Left ventricle myocardium superior (tissue), 1 donor: ENCODE measurements around the gene PPP2R2C. TPM values are rescaled to one million over a fixed set of nuclear protein-coding genes. Genes with fewer than 3 reads are reported as not detected.

ENCODE experiments used
- ATAC-seq: fragments of 200-7000 bp; cut with Tn5 transposase; one replicate; pipeline ENCODE4 v1.9.1; 2020; ENCODE audit warnings: mild to moderate bottlenecking, moderate library complexity
- DNase-seq: peaks from one replicate; pipeline ENCODE4 v3.0.0-alpha.2; 2020
- intact Hi-C: fragments of 100-400 bp; cut with micrococcal nuclease; formaldehyde crosslinking; loops from one replicate; pipeline ENCODE4 v1.11.0; 2022
- total RNA-seq: library from RNA; stranded (reverse); fragmentation: NEBNext Ultra II Directional; extraction: Animal tissue kit (Norgen Biotek cat#: 25700); gene quantifications from one replicate; pipeline ENCODE4 v1.2.1, GENCODE V29; 2021
- donor health status: DM: no; HTN: yes; CAD: no; lungs with severe emphysema.

The PPP2R2C gene
- total RNA-seq, 1 donor from 2014 or later, result 8.6 TPM

GRCh38 chr4:6391852-6392188 is 80.6 kb downstream of the PPP2R2C start:
- ATAC-seq (no peak), DNase-seq (no peak)
- intact Hi-C loops, result no loop called here

DNA sequence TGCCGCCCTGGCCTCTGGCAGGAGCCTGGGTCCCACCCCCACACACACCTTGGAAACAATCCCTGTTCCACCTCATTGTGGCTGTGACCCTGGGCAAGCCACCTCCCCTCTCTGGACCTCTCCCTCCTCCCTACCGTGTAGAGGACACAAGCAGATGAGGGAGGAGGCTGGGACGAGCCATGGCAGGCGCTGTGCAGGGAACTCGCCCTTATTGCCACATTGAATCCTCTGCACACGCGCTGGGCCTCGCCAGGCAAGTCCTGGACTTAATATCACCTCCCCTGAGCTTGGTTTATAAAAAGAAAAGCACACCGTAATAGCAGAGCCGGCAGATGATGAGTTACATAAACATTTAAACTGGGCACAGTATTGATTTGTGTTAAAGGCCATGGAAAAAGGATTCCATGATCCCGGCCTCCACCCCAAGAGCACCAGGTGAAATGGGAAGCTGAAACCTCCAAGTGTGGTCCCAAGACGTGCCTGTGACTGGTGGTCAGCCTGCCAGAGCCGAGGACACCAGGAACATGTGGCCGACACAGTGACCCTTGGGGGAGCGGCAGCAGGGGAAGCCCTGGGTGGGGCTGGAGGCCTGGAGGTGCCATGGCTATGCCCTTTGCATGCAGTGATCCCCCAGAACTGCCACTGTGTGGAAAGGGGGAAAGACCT is 81.1 kb downstream of the PPP2R2C start:
- DNase-seq (peak; percentile 30), ATAC-seq (peak; percentile 46)
- intact Hi-C loops, result no loop called here

GRCh38 chr4:6390356-6390755 is 82.1 kb downstream of the PPP2R2C start:
- ATAC-seq (peak; percentile 92), DNase-seq (peak; percentile 79)
- intact Hi-C loops, result no loop called here

- ATAC-seq (no peak), DNase-seq (peak; percentile 7)
- intact Hi-C loops, result no loop called here
These were observed 83.1 kb downstream of the PPP2R2C start for GRCh38 chr4:6389142-6389825.

DNA sequence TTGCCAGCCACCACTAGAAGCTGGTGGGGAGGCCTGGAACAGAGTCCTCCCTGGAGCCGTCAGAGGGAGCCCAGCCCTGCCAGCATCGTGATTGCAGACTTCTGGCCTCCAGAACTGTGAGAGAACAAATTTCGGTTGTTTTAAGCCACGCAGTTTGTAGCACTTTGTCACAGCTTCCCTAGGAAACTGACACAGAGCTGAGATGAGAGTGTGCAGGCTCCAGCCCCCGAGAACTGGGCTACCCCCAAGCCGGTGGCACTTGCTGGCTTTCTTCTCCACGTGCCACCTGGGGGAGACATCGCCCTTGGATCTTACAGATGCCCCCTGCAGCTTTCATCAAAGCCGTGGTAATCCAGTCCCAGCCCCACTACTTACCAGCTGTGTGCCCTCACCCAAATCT is 83.7 kb downstream of the PPP2R2C start:
- intact Hi-C loops, result no loop called here
- no peak for ATAC-seq
- DNase-seq, result peak; percentile 18

DNA sequence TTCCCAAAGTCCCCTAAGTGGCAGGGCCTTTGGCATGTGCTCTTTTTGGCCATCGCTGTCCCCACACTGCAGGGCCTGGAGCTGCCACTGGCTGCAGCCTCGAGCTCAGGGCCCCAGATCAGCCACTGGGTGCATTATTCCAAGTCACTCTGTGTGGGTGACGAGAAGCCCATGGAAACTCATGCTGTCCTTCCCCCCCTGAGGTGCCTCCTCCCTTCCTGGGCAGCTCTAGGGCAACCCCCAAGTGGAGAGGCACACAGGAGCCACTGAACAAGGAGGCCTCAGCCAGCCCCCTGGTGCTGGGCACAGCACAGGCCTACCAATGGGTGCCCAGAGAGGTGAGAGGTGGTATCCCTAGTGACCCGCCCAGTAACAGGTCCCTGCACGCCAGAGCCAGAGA is 84.5 kb downstream of the PPP2R2C start:
- no peak for ATAC-seq

GRCh38 chr4:6386091-6386490 is 86.3 kb downstream of the PPP2R2C start:
- DNase-seq (peak; percentile 56), ATAC-seq (peak; percentile 51)

More for the DNA sequence above, 84.5 kb downstream of the PPP2R2C start:
- intact Hi-C loops, result no loop called here
- peak; percentile 3 for DNase-seq

DNA sequence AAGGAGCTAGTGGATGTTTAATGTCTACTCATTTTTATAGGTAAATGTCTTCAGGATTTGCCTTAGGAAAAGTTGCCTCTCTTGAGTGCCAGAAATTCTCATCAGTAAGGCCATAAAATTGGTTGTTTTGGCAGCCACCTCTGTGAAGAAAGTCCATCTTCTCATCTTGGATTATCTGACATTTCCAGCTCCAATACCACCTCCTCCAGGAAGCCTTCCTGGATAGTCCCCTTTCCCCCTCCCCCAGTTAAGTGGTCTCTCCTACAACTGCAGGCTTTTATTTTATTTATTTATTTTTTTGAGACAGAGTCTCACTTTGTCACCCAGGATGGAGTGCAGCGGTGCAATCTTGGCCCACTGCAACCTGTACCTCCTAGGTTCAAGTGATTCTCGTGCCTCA is 87.1 kb downstream of the PPP2R2C start:
- no peak for DNase-seq
- intact Hi-C loops, result no loop called here
- no peak for ATAC-seq

More at GRCh38 chr4:6386091-6386490, 86.3 kb downstream of the PPP2R2C start:
- intact Hi-C loops, result no loop called here

DNA sequence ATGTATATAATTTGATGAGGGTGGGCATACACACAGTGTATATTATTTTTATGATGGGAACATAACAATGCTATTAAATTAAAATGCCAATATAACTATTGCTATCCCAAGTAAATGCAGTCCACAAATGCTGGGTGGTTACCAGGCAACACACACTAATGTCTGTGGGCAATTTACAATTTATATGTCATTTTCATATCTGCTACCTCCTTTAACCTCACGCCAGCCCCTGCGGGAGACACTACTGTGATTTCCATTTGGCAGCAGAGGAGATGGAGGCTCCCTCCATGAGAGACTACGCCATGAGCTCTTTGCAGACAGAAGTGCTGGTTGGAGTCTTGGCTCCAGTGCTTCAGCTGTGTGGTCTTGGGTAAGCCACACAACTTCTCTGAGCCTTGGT is 87.9 kb downstream of the PPP2R2C start:
- ATAC-seq (no peak), DNase-seq (peak; percentile 6)
- intact Hi-C loops, result no loop called here

GRCh38 chr4:6383929-6384328 is 88.5 kb downstream of the PPP2R2C start:
- intact Hi-C loops, result no loop called here
- DNase-seq (peak; percentile 14), ATAC-seq (no peak)

- intact Hi-C loops, result no loop called here
- DNase-seq (peak; percentile 10), ATAC-seq (no peak)
These were observed 89.4 kb downstream of the PPP2R2C start for GRCh38 chr4:6383009-6383404.

DNA sequence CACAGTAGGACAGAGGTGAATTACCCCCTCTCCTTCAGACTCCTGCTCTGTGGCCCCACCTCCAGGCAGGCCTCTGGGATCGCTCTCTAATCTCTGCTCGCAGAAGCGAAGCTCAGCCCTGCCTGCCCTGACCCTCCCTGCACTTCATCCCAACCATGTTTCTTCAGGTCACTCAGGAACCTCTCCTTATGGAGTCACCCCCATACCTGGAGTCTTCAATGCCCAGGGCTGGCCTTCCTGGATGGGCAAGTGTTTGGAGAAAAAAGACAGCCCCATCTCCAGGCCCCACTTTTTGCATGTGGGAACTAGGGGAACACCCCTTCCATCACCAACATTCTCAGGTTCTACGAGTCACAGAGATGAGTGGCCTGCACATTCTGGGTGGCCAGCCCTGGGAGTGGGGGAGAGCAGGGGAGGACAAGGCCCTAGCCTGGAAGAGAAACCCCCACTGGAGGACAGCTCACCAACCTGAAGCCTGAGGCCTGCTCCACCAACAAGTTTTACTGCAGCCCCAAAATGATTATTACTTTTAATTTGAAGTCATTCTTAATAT is 90.8 kb downstream of the PPP2R2C start:
- intact Hi-C loops, result no loop called here
- no peak for ATAC-seq
- DNase-seq, result peak; percentile 11

GRCh38 chr4:6380746-6381410 is 91.5 kb downstream of the PPP2R2C start:
- intact Hi-C loops, result no loop called here
- DNase-seq (peak; percentile 7), ATAC-seq (no peak)

DNA sequence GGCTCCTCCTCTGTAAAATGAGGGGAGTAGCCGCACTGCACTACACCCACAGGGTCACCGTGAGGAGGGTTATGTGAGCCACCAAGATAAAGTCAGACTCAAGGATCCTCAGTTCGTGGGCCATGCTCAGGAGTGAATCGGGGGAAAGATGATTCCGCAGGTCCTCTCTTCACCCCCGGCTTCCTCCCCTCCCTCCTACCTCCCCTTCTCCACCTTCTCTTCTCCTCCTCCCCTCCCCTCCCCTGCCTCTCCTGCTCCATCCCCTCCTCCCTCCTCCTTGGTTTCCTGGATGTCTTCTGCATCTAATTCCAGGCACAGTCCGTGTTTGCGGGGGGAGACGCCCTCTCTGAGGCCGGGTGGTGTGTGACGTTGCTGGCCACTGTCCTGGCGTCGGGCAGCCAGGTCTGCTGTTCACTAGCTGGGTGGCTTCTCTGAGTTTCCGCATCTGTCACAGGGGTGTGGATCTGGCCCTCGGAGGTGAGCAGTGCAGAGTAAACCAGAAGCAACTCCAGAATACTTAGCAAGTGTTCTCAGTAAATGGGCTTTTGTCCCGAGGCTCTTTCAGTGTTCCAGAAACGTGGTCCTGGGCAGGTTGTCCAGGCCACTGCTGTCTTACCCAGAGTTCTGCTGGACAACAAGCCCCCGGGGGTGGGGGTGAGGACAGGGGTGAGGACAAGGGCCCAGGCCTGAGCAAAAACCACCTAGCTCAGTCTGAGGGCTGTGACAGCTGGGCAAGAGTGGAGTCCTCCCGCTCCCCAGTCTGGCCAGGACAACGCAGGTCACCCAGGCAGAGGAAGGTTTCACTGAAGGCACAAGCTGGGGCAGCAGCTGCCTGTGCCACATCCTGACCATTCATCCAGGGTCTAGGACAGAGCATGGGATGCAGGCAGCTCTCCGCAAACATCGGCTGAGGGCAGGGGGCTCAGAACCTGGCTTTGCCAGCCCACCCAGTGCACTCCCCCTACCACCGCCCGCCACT is 92.4 kb downstream of the PPP2R2C start:
- intact Hi-C loops, result no loop called here
- no peak for ATAC-seq

DNA sequence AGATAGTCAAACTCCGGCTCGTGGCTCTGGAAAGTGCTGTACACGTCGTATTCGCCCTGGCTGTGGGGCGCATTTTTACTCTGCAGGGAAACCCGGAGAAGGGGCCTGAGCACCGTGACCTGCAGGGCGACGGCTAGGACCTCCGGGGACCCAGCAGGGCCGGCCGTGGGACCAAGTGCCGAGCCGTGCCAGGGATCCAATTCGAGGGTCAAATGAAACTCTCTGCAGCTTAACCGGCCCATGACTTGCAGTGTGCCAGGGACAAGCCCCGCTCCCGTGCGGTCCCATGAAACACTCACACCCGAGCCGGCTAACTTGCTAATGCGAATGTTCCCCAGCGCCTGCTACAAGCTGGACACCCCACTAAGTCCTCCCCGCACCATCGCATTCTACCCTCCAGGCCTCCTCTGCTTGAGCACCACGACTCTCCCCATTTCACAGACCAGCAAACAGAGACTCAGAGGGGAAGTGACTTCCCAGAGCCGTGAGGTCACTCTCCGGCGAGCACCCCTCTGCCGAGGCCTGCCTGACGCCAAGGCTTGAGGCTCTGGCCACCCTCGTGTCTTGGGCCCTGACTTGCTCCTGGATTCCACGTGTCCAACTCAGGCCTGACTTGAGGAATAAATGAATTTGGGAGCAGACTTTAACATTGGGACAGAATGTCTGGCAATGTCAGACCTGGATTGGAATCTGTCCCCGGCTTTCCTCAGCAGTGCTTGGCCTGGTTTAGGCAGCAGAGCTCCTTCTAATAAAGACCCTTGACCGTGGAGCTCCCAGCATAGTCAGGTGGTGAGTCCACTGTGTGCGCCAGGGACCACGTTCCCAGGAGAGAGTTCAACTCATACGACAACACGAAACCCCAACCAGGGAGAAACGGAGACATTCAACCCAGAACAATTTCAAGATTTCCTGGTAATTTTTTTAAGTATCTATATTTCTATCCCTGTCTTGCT is 93.6 kb downstream of the PPP2R2C start:
- peak; percentile 14 for DNase-seq
- intact Hi-C loops, result no loop called here
- ATAC-seq, result no peak

More for the DNA sequence above, 92.4 kb downstream of the PPP2R2C start:
- DNase-seq, result peak; percentile 7

GRCh38 chr4:6377626-6378492 is 94.6 kb downstream of the PPP2R2C start:
- ATAC-seq (no peak), DNase-seq (peak; percentile 8)
- intact Hi-C loops, result no loop called here
